GM21576 (cell line): ENCODE results near the gene CLASP2.
"Not testable (repeated sequence)": the region's sequence is repeated elsewhere in the genome, so short reads cannot be mapped to it uniquely, and the experiment has no call there.

ENCODE experiments used
- ATAC-seq: cut with Tn5 transposase; IDR thresholded peaks from one replicate; pipeline ENCODE4 v1.9.1; 2021; ENCODE audit warnings: mild to moderate bottlenecking, moderate library complexity; ENCODE audit not compliant: unreplicated experiment

Gene CLASP2

GRCh38 chr3:33461097-33461496 lies 257.0 kb downstream of the CLASP2 start:
- ATAC-seq: no peak

GRCh38 chr3:33459577-33459976 lies 258.5 kb downstream of the CLASP2 start:
- not testable (repeated sequence) for ATAC-seq

GRCh38 chr3:33458446-33458845 lies 259.6 kb downstream of the CLASP2 start:
- ATAC-seq: no peak

GRCh38 chr3:33456756-33457155 lies 261.3 kb downstream of the CLASP2 start:
- no peak for ATAC-seq

GRCh38 chr3:33453331-33453761 lies 264.7 kb downstream of the CLASP2 start:
- no peak for ATAC-seq

GRCh38 chr3:33451994-33452393 lies 266.1 kb downstream of the CLASP2 start:
- ATAC-seq: not testable (repeated sequence)

- ATAC-seq: no peak
These were observed 270.1 kb downstream of the CLASP2 start for GRCh38 chr3:33447958-33448357.

- not testable (repeated sequence) for ATAC-seq
These were observed 270.8 kb downstream of the CLASP2 start for GRCh38 chr3:33447256-33447625.
